Duodenal mucosa (tissue), 2 donors: ENCODE data around the gene PSRC1.

ENCODE experiments used
- H3K27ac ChIP-seq: one replicate; pipeline ENCODE4 v1.7.0; 2013; ENCODE audit warnings: low read depth, low read length
- H3K27me3 ChIP-seq, 2 donors: one replicate each; pipeline ENCODE4 v1.7.0; 2013; ENCODE audit warnings: low read length in 2 of 2, control low read depth in 1 of 2; ENCODE audit not compliant: insufficient read depth in 2 of 2, control insufficient read depth in 1 of 2
- H3K36me3 ChIP-seq, 2 donors: one replicate each; pipeline ENCODE4 v1.7.0; 2013; ENCODE audit warnings: low read length in 2 of 2, control low read depth in 1 of 2; ENCODE audit not compliant: insufficient read depth in 2 of 2, control insufficient read depth in 1 of 2
- H3K4me1 ChIP-seq, 2 donors: one replicate each; pipeline ENCODE4 v1.7.0; 2013; ENCODE audit warnings: low read length in 2 of 2, control low read depth in 1 of 2; ENCODE audit not compliant: insufficient read depth in 2 of 2, control insufficient read depth in 1 of 2
- H3K4me3 ChIP-seq, 2 donors: one replicate each; pipeline ENCODE4 v1.7.0; 2013; ENCODE audit warnings: low read length in 2 of 2, low read depth in 1 of 2
- H3K9ac ChIP-seq, 2 donors: one replicate each; pipeline ENCODE4 v1.7.0; 2013; ENCODE audit warnings: low read length in 2 of 2, low read depth in 1 of 2
- H3K9me3 ChIP-seq, 2 donors: one replicate each; pipeline ENCODE4 v1.7.0; 2013; ENCODE audit warnings: low read length in 2 of 2, control low read depth in 1 of 2; ENCODE audit not compliant: control insufficient read depth in 1 of 2

PSRC1 gene

GRCh38 chr1:109282952-109283747 is at the start of gene PSRC1:
TSS of gene PSRC1 (minus strand) at chr1:109283145.
- peaks cover 20 to 24% of the 10 kb centered on the region in 2 donors for H3K4me1 ChIP-seq
- H3K27me3 ChIP-seq: no peaks in the 10 kb centered on the region
- H3K27ac ChIP-seq: peak within 1 kb of the TSS; percentile 48
- H3K4me3 ChIP-seq: peak within 1 kb of the TSS; percentile 74 to 97
- peak within 1 kb of the TSS; percentile 61 to 86 for H3K9ac ChIP-seq
- H3K36me3 ChIP-seq: peaks cover 0 to 8% of the 10 kb centered on the region in 2 donors
- H3K9me3 ChIP-seq: no peaks in the 10 kb centered on the region

- Histone ChIP-seq H3K4me1 (no peaks in the 10 kb centered on the region), H3K4me3 (no peak overlapping the region), H3K27me3 (no peaks in the 10 kb centered on the region), H3K9ac (no peak overlapping the region), H3K9me3 (peaks cover 10 to 13% of the 10 kb centered on the region in 2 donors), H3K36me3 (peaks cover 12 to 45% of the 10 kb centered on the region in 2 donors), H3K27ac (no peak overlapping the region)
Observed at GRCh38 chr1:109331113-109331512, 48.2 kb upstream of the PSRC1 start.

GRCh38 chr1:109327285-109327684 is 44.3 kb upstream of the PSRC1 start:
- no peaks in the 10 kb centered on the region for H3K4me1 ChIP-seq
- H3K27ac ChIP-seq: no peak overlapping the region
- H3K27me3 ChIP-seq: no peaks in the 10 kb centered on the region
- peaks cover 19 to 33% of the 10 kb centered on the region in 2 donors for H3K36me3 ChIP-seq
- H3K9me3 ChIP-seq: peaks cover 6 to 12% of the 10 kb centered on the region in 2 donors
- no peak overlapping the region for H3K4me3 ChIP-seq
- no peak overlapping the region for H3K9ac ChIP-seq

- H3K4me1 ChIP-seq: no peaks in the 10 kb centered on the region
- H3K9ac ChIP-seq: no peak overlapping the region
- H3K36me3 ChIP-seq: peaks cover 29 to 51% of the 10 kb centered on the region in 2 donors
- no peak overlapping the region for H3K27ac ChIP-seq
- no peaks in the 10 kb centered on the region for H3K27me3 ChIP-seq
- H3K9me3 ChIP-seq: no peaks in the 10 kb centered on the region
- no peak overlapping the region for H3K4me3 ChIP-seq
Observed at GRCh38 chr1:109322974-109323373, 40.0 kb upstream of the PSRC1 start.

GRCh38 chr1:109319114-109319513 is 36.2 kb upstream of the PSRC1 start:
- no peak overlapping the region for H3K4me3 ChIP-seq
- no peak overlapping the region for H3K27ac ChIP-seq
- no peaks in the 10 kb centered on the region for H3K9me3 ChIP-seq
- H3K36me3 ChIP-seq: peaks cover 37 to 66% of the 10 kb centered on the region in 2 donors
- H3K9ac ChIP-seq: no peak overlapping the region
- H3K27me3 ChIP-seq: no peaks in the 10 kb centered on the region
- H3K4me1 ChIP-seq: no peaks in the 10 kb centered on the region

GRCh38 chr1:109316506-109316905 is 33.6 kb upstream of the PSRC1 start:
- Histone ChIP-seq H3K9ac (no peak overlapping the region), H3K4me3 (no peak overlapping the region), H3K4me1 (peaks cover 0 to 6% of the 10 kb centered on the region in 2 donors), H3K9me3 (no peaks in the 10 kb centered on the region), H3K36me3 (peaks cover 26 to 55% of the 10 kb centered on the region in 2 donors), H3K27ac (no peak overlapping the region), H3K27me3 (no peaks in the 10 kb centered on the region)

- H3K9ac ChIP-seq: no peak overlapping the region
- no peaks in the 10 kb centered on the region for H3K27me3 ChIP-seq
- H3K36me3 ChIP-seq: peaks cover 21 to 47% of the 10 kb centered on the region in 2 donors
- H3K27ac ChIP-seq: no peak overlapping the region
- H3K4me3 ChIP-seq: no peak overlapping the region
- H3K4me1 ChIP-seq: peaks cover 0 to 6% of the 10 kb centered on the region in 2 donors
- no peaks in the 10 kb centered on the region for H3K9me3 ChIP-seq
Observed at GRCh38 chr1:109315288-109315687, 32.3 kb upstream of the PSRC1 start.

- H3K9me3 ChIP-seq: no peaks in the 10 kb centered on the region
- H3K9ac ChIP-seq: no peak overlapping the region
- no peaks in the 10 kb centered on the region for H3K27me3 ChIP-seq
- H3K4me1 ChIP-seq: peaks cover 1 to 6% of the 10 kb centered on the region in 2 donors
- no peak overlapping the region for H3K4me3 ChIP-seq
- peaks cover 16 to 45% of the 10 kb centered on the region in 2 donors for H3K36me3 ChIP-seq
- H3K27ac ChIP-seq: no peak overlapping the region
Observed at GRCh38 chr1:109314795-109315194, 31.9 kb upstream of the PSRC1 start.

GRCh38 chr1:109312978-109313775 is 30.2 kb upstream of the PSRC1 start:
- Histone ChIP-seq H3K36me3 (peaks cover 16 to 38% of the 10 kb centered on the region in 2 donors), H3K4me1 (peaks cover 3 to 6% of the 10 kb centered on the region in 2 donors), H3K9ac (no peak overlapping the region), H3K9me3 (no peaks in the 10 kb centered on the region), H3K27me3 (no peaks in the 10 kb centered on the region), H3K27ac (no peak overlapping the region), H3K4me3 (no peak overlapping the region)

GRCh38 chr1:109312246-109312645 is 29.3 kb upstream of the PSRC1 start:
- Histone ChIP-seq H3K27ac (no peak overlapping the region), H3K4me1 (peaks cover 10 to 14% of the 10 kb centered on the region in 2 donors), H3K9me3 (no peaks in the 10 kb centered on the region), H3K4me3 (no peak overlapping the region), H3K9ac (no peak overlapping the region), H3K36me3 (peaks cover 16 to 31% of the 10 kb centered on the region in 2 donors), H3K27me3 (no peaks in the 10 kb centered on the region)
